ENCODE results near the gene CSH1.
"Not testable (repeated sequence)": the region's sequence is repeated elsewhere in the genome, so short reads cannot be mapped to it uniquely, and the experiment has no call there.

CSH1 gene

GRCh38 chr17:63859257-63859656, 37.1 kb downstream of the CSH1 start:
- Histone ChIP-seq H3K27me3 (ENCODE audit: insufficient read depth, poor library complexity, severe bottlenecking) (no peaks in the 10 kb centered on the region), H3K36me3 (ENCODE audit: low read depth) (no peaks in the 10 kb centered on the region), H3K4me3 (ENCODE audit: severe bottlenecking) (no peak overlapping the region), H3K27ac (ENCODE audit: poor library complexity, severe bottlenecking) (no peak overlapping the region), H3K9me3 (ENCODE audit: severe bottlenecking) (no peaks in the 10 kb centered on the region), H3K4me1 (ENCODE audit: insufficient read depth, poor library complexity, severe bottlenecking) (no peaks in the 10 kb centered on the region)
- no peak for TF ChIP-seq CTCF (IDR thresholded peaks at IDR 0.05; ENCODE audit: poor library complexity, severe bottlenecking)
- DNase-seq (ENCODE audit: low spot score) (no peak), ATAC-seq (ENCODE audit: low read depth) (no peak)

- H3K4me1 ChIP-seq (ENCODE audit: insufficient read depth, poor library complexity, severe bottlenecking); H3K4me3 ChIP-seq (ENCODE audit: severe bottlenecking); DNase-seq (ENCODE audit: low spot score); H3K27ac ChIP-seq (ENCODE audit: poor library complexity, severe bottlenecking); ATAC-seq (ENCODE audit: low read depth); H3K36me3 ChIP-seq (ENCODE audit: low read depth); H3K27me3 ChIP-seq (ENCODE audit: insufficient read depth, poor library complexity, severe bottlenecking); H3K9me3 ChIP-seq (ENCODE audit: severe bottlenecking): not testable (repeated sequence)
Observed at GRCh38 chr17:63856425-63856824, 39.9 kb downstream of the CSH1 start.

- no peak overlapping the region for H3K4me3 ChIP-seq (ENCODE audit: severe bottlenecking)
- no peaks in the 10 kb centered on the region for H3K9me3 ChIP-seq (ENCODE audit: severe bottlenecking)
- H3K27me3 ChIP-seq (ENCODE audit: insufficient read depth, poor library complexity, severe bottlenecking), result no peaks in the 10 kb centered on the region
- no peak overlapping the region for H3K27ac ChIP-seq (ENCODE audit: poor library complexity, severe bottlenecking)
- DNase-seq (ENCODE audit: low spot score), result no peak
- ATAC-seq (ENCODE audit: low read depth), result no peak
- no peak for TF ChIP-seq CTCF (IDR thresholded peaks at IDR 0.05; ENCODE audit: poor library complexity, severe bottlenecking)
- no peaks in the 10 kb centered on the region for H3K36me3 ChIP-seq (ENCODE audit: low read depth)
- H3K4me1 ChIP-seq (ENCODE audit: insufficient read depth, poor library complexity, severe bottlenecking), result peaks cover 5% of the 10 kb centered on the region
Observed at GRCh38 chr17:63855185-63855584, 41.2 kb downstream of the CSH1 start.

GRCh38 chr17:63854709-63855108, 41.7 kb downstream of the CSH1 start:
- H3K4me1 ChIP-seq (ENCODE audit: insufficient read depth, poor library complexity, severe bottlenecking), result peaks cover 5% of the 10 kb centered on the region
- no peaks in the 10 kb centered on the region for H3K9me3 ChIP-seq (ENCODE audit: severe bottlenecking)
- H3K36me3 ChIP-seq (ENCODE audit: low read depth), result no peaks in the 10 kb centered on the region
- DNase-seq (ENCODE audit: low spot score) (no peak), ATAC-seq (ENCODE audit: low read depth) (no peak)
- no peaks in the 10 kb centered on the region for H3K27me3 ChIP-seq (ENCODE audit: insufficient read depth, poor library complexity, severe bottlenecking)
- no peak overlapping the region for H3K27ac ChIP-seq (ENCODE audit: poor library complexity, severe bottlenecking)
- no peak overlapping the region for H3K4me3 ChIP-seq (ENCODE audit: severe bottlenecking)
- TF ChIP-seq CTCF (IDR thresholded peaks at IDR 0.05; ENCODE audit: poor library complexity, severe bottlenecking), result no peak

- H3K27ac ChIP-seq (ENCODE audit: poor library complexity, severe bottlenecking), result no peak overlapping the region
- no peak overlapping the region for H3K4me3 ChIP-seq (ENCODE audit: severe bottlenecking)
- no peaks in the 10 kb centered on the region for H3K36me3 ChIP-seq (ENCODE audit: low read depth)
- H3K27me3 ChIP-seq (ENCODE audit: insufficient read depth, poor library complexity, severe bottlenecking), result no peaks in the 10 kb centered on the region
- TF ChIP-seq CTCF (IDR thresholded peaks at IDR 0.05; ENCODE audit: poor library complexity, severe bottlenecking), result no peak
- peaks cover 5% of the 10 kb centered on the region for H3K4me1 ChIP-seq (ENCODE audit: insufficient read depth, poor library complexity, severe bottlenecking)
- DNase-seq (ENCODE audit: low spot score) (no peak), ATAC-seq (ENCODE audit: low read depth) (no peak)
- H3K9me3 ChIP-seq (ENCODE audit: severe bottlenecking), result no peaks in the 10 kb centered on the region
Observed at GRCh38 chr17:63853260-63853659, 43.1 kb downstream of the CSH1 start.
